HT-29 (cell line): Measurements from ENCODE around the gene KRT75. TPM values are rescaled to one million over a fixed set of nuclear protein-coding genes. Genes with fewer than 3 reads are reported as not detected.

Experiments used
- DNase-seq: peaks from one replicate; pipeline ENCODE4 v3.0.0-alpha.2; 2015; ENCODE audit warnings: low spot score
- total RNA-seq: library from RNA; depleted of rRNA; stranded (reverse); fragments of >200 nt; shearing (Covaris generic); gene quantifications from 2 replicates; pipeline ENCODE4 v1.2.3, GENCODE V29; 2014; rRNA removed

The KRT75 gene
- total RNA-seq, 1 experiment from 2014 or later = 0.08 TPM

- no peak for DNase-seq
Measured at GRCh38 chr12:52394836-52395405, 39.2 kb downstream of the KRT75 start.

- no peak for DNase-seq
Measured at GRCh38 chr12:52392465-52393007, 41.6 kb downstream of the KRT75 start.

DNA sequence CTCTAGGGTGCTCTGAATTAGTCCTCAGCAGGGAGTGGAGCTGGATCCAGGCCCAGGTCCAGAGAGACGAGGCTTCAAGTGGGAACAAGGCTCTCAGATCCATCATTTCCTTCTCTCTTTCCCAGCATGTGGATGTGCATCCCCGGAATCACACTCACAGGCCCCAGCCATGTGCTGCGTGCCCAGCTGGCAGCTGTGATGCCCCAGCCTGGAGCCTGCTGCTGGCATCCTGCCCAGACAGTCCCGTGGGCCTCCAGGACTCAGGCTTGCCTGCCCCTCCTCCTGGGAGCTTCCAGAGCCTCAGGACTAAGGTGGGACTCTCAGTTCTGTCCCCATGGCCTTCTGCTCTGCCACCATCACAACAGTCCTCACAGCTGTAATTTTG is 42.6 kb downstream of the KRT75 start:
- peak; percentile 36 for DNase-seq

DNA sequence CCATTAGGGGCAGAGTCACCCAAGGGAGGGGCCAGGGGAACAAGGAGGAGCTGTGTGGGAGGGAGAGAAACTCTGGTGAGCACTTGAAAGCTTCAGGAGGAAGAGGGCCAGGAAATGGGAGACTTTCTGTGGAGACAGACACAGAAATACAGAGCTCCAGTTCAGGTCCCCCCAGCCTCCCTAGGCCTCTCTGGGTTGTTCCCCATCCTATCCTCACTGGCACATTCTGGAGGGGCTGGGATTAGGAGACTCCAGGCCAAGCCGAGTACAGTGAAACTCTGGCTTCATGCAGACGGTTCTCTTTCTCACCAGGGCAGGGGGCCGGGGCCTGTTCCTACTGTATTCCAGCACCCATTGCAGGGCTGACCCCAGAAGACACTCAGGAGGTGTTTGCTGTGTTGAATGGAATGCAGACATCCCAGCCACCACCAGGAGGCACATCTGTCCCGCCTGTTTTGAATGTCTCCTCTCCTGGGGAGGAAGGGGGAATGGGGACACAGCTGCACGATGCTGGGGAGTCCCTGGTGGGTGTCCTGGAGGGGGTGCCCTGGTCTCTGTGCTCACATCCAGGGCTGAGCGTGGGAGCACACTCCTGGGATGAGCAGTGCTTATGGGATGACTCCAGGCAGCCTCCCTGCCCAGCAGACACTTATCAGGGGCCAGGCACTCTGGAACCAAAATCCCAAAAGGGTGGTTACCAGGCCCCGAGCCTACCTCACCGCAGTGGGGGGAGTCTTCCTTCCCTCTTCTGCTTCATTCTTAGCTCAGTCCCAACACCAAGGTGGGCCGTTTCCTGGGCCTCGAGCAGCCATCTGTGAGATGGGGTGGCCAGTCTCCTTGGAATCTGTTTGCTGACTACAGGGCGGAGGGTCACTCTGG is 43.2 kb downstream of the KRT75 start:
- DNase-seq = peak; percentile 49

GRCh38 chr12:52389313-52390207 is 44.6 kb downstream of the KRT75 start:
- no peak for DNase-seq

GRCh38 chr12:52387859-52388258 is 46.3 kb downstream of the KRT75 start:
- DNase-seq = no peak

GRCh38 chr12:52385226-52385702 is 48.9 kb downstream of the KRT75 start, which contains the start of gene KRT84:
KRT84 (minus strand) TSS chr12:52385652; CDS start chr12:52385585, 67 bp downstream.
- no peak for DNase-seq

DNA sequence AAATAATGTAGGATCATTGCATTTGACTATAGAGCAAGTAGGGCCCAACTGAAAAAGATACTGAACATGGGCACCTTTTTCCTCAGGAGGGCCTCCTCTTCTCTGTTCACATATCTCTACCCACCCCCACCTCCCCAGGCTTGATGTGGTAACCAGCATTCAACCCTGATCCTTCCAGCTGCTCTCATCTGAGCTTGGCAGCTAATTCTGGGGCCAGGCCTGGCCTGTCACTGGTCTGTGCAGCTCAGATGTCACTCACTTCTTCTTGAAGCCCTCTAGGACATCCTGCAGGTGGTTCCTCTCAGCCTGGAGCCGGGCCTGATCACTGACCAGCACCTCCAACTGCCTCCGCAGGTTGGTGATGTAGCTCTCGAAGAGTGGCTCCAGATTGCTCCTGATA is 50.8 kb downstream of the KRT75 start:
- DNase-seq = no peak

- no peak for DNase-seq
Measured at GRCh38 chr12:52382854-52383253, 51.3 kb downstream of the KRT75 start.

- no peak for DNase-seq
Measured at GRCh38 chr12:52381206-52381605, 53.0 kb downstream of the KRT75 start.

GRCh38 chr12:52380271-52380694 is 53.9 kb downstream of the KRT75 start:
- DNase-seq = peak; percentile 65

DNA sequence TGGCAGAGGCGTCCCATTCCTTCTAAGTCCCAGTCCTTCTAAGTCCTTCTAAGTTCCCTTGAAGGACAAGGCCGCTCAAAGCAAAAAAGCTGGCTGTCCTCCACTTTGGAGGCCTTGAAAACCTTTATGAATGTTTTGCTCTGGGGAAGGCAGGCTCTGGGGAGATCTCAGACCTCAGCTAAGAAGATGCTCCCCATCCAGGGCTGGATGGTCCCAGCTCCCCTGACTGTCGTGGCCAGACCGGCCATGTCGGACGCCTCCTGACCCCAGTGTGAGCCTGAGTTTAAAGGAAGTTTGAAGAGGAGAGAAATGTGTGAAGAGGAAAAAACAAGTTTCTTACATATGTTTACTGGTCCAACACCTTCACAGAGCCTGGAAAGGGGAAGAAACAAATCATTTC is 54.6 kb downstream of the KRT75 start:
- no peak for DNase-seq

GRCh38 chr12:52378091-52378490 is 56.1 kb downstream of the KRT75 start:
- DNase-seq = no peak

DNA sequence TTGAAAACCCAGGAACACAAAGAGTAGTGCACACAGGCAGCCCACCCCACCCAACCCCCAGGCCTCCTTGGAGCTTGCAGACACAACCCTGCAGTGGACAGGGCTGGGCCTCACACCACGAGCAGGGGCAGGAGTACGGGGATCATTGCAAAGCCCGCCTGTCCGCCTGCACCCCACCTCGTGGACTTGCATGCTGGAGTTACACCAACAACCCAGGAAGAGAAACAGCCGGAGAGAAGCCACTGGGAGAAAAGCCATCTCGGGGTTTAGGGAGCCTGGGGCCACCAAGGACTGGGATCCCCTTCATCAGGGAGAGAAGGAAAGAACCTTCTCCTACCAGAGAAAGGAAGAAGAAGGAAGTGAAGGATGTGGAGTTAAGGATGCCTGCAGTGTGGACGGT is 56.9 kb downstream of the KRT75 start:
- no peak for DNase-seq

Other genes starting within 250 kb of the KRT75 start
- gene KRT80, start 242.4 kb downstream of the KRT75 start, total RNA-seq = 24.7 and 27.0 TPM in 2 replicates
- gene KRT7, start 201.1 kb downstream of the KRT75 start, total RNA-seq = 3.8 and 11.9 TPM in 2 replicates
- 0.13 and 0.81 TPM in 2 replicates for gene KRT86, start 159.7 kb downstream of the KRT75 start, total RNA-seq
- gene KRT81, start 142.8 kb downstream of the KRT75 start, total RNA-seq = 0.21 TPM in 1 of 2 replicates, not detected in the other
- gene KRT83, start 113.0 kb downstream of the KRT75 start, total RNA-seq = 0.10 and 0.94 TPM in 2 replicates
- not detected in 2 replicates for gene KRT85, start 66.9 kb downstream of the KRT75 start, total RNA-seq
- not detected in 2 replicates for gene KRT84, start 48.7 kb downstream of the KRT75 start, total RNA-seq
- gene KRT82, start 28.0 kb downstream of the KRT75 start, total RNA-seq = not detected in 2 replicates
- gene KRT6B, start 17.8 kb upstream of the KRT75 start, total RNA-seq = 0.23 TPM in 1 of 2 replicates, not detected in the other
- not detected in 2 replicates for gene KRT6C, start 39.4 kb upstream of the KRT75 start, total RNA-seq
- gene KRT6A, start 58.9 kb upstream of the KRT75 start, total RNA-seq = not detected in 2 replicates
- gene KRT5, start 86.0 kb upstream of the KRT75 start, total RNA-seq = not detected in 2 replicates
- gene KRT71, start 118.8 kb upstream of the KRT75 start, total RNA-seq = not detected in 2 replicates
- gene KRT74, start 139.5 kb upstream of the KRT75 start, total RNA-seq = not detected in 2 replicates
- not detected in 2 replicates for gene KRT72, start 167.1 kb upstream of the KRT75 start, total RNA-seq
- gene KRT73, start 184.2 kb upstream of the KRT75 start, total RNA-seq = not detected in 2 replicates
- gene KRT2, start 217.8 kb upstream of the KRT75 start, total RNA-seq = not detected in 2 replicates
- not detected in 2 replicates for gene KRT1, start 246.0 kb upstream of the KRT75 start, total RNA-seq